Measurements from ENCODE around the gene XYLT1.

The XYLT1 gene

DNA sequence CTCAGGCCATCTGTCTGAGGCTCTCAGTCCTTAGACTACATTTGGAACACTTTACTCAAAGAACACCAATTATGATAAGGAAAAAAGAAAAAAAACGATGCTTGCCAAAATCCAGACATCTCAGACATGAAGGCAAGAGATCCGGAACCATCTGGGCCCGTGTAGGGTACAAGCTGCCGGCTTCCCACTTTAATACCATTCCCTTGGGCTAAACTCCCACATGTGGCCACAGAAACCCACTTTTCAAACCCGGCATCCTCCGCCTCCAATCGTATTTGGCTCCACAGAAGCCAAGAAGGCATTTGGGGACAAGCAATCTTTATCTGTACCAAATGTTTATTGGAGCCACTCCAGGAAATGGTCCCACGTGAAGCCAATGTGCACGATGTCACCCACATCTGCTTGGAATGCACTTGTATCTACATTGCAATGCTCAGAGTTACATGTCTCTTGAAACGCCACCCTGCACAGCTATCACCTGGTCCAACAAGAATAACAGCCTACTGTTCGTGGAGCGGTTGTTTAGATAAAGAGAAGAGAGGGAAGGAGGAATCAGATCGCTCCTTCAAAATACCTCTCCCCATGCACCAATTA, 33.5 kb downstream of the XYLT1 start:
- no peak overlapping the region for H3K4me3 ChIP-seq (ENCODE audit: low read depth, low read length)
- no peaks in the 10 kb centered on the region for H3K9me3 ChIP-seq (ENCODE audit: control insufficient read depth, insufficient read depth, low read length)
- no peak overlapping the region for H3K9ac ChIP-seq (ENCODE audit: low read depth, low read length)
- no peaks in the 10 kb centered on the region for H3K27me3 ChIP-seq (ENCODE audit: control insufficient read depth, insufficient read depth, low read length)
- H3K4me1 ChIP-seq (ENCODE audit: control insufficient read depth, insufficient read depth, low read length) = no peaks in the 10 kb centered on the region
- H3K36me3 ChIP-seq (ENCODE audit: control insufficient read depth, insufficient read depth, low read length) = no peaks in the 10 kb centered on the region

DNA sequence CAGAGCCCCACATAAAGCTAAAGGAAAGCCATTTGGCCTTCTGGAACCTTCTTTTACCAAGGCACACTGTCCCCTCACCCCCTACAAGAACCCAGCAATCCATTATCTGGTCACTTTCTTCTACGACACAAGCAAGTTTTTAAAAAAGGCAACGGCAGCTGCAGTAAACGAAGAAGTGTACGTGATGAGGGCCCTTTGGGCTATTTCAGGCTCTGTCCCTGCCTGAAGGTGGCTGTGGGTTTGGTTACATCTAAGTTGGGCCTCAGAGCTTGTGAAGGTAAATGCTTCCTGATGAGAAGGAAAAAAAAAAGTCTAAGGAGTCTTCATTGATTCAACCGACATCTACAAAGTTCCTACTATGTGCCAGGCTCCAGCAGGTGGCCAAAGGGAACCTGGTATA, 35.4 kb downstream of the XYLT1 start:
- Histone ChIP-seq H3K9me3 (ENCODE audit: control insufficient read depth, insufficient read depth, low read length) (no peaks in the 10 kb centered on the region), H3K9ac (ENCODE audit: low read depth, low read length) (no peak overlapping the region), H3K27me3 (ENCODE audit: control insufficient read depth, insufficient read depth, low read length) (no peaks in the 10 kb centered on the region), H3K4me3 (ENCODE audit: low read depth, low read length) (no peak overlapping the region), H3K36me3 (ENCODE audit: control insufficient read depth, insufficient read depth, low read length) (no peaks in the 10 kb centered on the region), H3K4me1 (ENCODE audit: control insufficient read depth, insufficient read depth, low read length) (no peaks in the 10 kb centered on the region)

DNA sequence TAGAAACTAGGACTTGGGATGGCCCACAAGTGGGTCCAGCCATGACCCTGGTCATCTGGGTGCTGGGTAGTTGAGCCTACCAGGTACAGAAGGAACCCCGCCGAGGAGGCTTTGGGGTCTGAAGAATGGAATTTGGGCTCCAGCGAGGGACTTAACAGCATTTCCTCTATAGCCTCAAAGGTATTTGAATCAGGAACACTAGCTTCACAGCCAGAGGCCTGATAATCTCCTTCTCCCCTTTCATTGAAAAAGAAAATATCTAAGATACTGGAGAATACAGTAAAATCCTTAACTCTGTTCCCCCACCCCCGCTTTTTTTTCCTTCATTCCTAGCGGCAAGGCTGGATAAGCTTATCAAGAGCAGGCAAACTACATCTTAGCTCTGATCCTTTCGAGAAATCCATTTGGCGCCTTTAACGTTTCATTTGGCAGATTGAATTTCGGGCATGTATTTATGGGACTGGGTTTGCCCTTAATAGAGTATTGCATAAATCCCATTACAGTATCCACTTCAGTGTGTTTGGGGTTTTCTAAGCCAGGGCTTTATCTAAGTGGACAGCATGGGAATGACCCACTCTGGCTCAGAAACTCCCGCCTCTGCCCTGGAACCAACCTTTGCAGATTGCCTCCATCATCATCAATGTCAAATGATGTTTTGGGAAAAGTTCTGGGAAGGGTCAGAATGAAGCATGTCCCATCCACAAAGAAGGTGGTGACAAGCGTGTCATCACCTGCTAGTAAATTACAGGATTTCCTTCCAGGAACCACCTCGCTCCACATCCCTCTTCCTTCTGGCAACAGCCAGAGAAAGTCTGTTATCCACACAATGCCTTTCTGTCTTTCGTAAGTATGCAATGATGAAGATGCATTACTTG, 36.9 kb downstream of the XYLT1 start:
- no peaks in the 10 kb centered on the region for H3K4me1 ChIP-seq (ENCODE audit: control insufficient read depth, insufficient read depth, low read length)
- H3K4me3 ChIP-seq (ENCODE audit: low read depth, low read length) = no peak overlapping the region
- H3K36me3 ChIP-seq (ENCODE audit: control insufficient read depth, insufficient read depth, low read length) = no peaks in the 10 kb centered on the region
- H3K9me3 ChIP-seq (ENCODE audit: control insufficient read depth, insufficient read depth, low read length) = no peaks in the 10 kb centered on the region
- no peaks in the 10 kb centered on the region for H3K27me3 ChIP-seq (ENCODE audit: control insufficient read depth, insufficient read depth, low read length)
- H3K9ac ChIP-seq (ENCODE audit: low read depth, low read length) = no peak overlapping the region

DNA sequence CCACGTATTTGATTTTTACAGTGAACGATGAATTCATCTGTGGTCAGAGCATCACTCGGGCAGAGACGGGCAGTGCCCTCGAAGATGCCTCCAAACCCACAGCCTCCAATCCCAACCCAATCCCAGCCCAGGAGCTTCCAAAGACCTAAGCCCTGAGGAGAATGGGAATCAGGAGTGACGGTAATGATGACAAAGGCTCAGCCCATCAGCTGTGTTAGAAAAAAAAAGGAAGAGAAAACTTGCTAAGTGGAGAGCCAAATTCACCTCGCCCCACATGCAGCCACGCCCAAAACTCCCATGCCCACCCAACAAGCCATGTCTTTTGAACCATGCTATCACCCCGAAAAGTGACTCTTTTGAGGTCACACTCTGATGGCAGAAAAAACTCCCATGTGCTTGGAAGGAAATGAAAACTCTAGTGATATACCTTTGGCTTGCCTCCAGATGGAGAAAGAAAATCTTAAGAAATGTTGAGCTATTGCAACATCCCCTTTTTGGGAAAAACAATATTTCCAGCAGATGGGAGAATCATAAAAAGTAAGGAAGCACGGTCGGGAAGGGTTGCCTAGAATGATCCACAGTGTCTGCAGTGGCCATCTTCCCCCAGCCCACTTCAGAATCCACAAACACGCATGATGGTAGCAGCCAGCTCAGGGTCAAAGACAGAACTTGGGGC, 37.7 kb downstream of the XYLT1 start:
- Histone ChIP-seq H3K27me3 (ENCODE audit: control insufficient read depth, insufficient read depth, low read length) (no peaks in the 10 kb centered on the region), H3K4me1 (ENCODE audit: control insufficient read depth, insufficient read depth, low read length) (no peaks in the 10 kb centered on the region), H3K9me3 (ENCODE audit: control insufficient read depth, insufficient read depth, low read length) (no peaks in the 10 kb centered on the region), H3K36me3 (ENCODE audit: control insufficient read depth, insufficient read depth, low read length) (no peaks in the 10 kb centered on the region), H3K9ac (ENCODE audit: low read depth, low read length) (no peak overlapping the region), H3K4me3 (ENCODE audit: low read depth, low read length) (no peak overlapping the region)

DNA sequence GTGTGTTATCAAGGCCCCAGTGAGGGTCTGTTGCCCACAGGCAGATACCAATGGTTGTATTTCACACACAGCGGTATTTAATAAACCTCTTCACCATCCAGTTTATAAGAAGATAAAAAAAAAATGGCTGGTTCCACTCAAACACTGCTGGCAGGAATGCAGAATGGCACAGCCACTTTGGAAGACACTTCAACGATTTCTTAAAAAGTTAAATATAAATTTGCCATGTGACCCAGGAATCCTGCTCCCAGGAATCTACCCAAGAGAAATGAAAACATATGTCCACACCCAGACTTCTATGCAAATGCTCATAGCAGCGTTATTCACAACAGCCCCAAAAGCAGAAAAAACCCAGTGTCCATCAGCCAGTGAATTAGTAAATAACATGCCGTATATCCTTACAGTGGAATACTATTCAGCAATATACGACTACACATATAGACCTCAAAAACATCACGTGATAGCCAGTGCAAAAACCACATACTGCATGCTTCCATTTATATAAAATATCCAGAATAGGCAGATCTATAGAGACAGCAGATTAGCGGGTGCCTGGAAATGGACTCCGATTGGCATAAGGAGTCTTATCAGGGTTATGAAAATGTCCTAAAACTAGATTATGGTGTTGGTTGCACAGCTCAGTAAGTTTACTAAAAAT, 38.7 kb downstream of the XYLT1 start:
- Histone ChIP-seq H3K9me3 (ENCODE audit: control insufficient read depth, insufficient read depth, low read length) (no peaks in the 10 kb centered on the region), H3K36me3 (ENCODE audit: control insufficient read depth, insufficient read depth, low read length) (no peaks in the 10 kb centered on the region), H3K4me3 (ENCODE audit: low read depth, low read length) (no peak overlapping the region), H3K4me1 (ENCODE audit: control insufficient read depth, insufficient read depth, low read length) (no peaks in the 10 kb centered on the region), H3K27me3 (ENCODE audit: control insufficient read depth, insufficient read depth, low read length) (no peaks in the 10 kb centered on the region), H3K9ac (ENCODE audit: low read depth, low read length) (no peak overlapping the region)

DNA sequence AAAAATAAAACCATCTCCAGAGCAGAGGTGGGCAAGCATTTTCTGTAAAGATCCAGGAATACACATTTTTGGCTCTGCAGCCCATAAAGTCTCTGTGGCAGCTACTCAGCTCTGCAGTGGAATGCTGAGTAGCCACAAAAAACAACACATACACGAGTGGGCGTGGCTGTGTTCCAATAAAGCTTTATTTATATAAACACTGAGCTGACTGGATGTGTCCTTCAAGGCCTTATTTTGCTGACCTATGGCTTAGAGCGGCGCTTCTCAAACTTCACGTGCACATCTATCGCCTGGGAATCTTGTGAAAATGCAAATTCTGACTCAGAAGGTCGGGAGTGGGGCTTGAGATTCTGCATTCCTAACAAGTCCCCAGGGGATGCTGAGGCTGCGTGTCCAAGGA, 39.7 kb downstream of the XYLT1 start:
- H3K27me3 ChIP-seq (ENCODE audit: control insufficient read depth, insufficient read depth, low read length) = no peaks in the 10 kb centered on the region
- H3K36me3 ChIP-seq (ENCODE audit: control insufficient read depth, insufficient read depth, low read length) = no peaks in the 10 kb centered on the region
- H3K4me3 ChIP-seq (ENCODE audit: low read depth, low read length) = no peak overlapping the region

DNA sequence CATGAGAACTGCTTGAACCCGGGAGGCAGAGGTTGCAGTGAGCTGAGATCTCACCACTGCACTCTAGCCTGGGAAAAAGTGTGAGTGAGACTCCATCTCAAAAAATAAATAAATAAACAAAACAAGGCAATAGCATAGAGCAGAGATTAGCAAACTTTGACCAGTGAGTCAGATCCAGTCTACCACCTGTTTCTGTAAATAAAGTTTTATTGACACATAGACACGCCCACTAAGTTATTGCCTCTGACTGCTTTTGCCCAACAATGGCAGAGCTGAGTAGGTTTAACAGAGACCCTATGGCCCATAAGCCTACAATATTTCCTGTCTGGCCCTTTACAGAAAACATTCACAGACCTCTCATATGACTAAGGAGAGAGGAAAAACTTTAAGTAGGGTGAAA, 44.3 kb downstream of the XYLT1 start:
- no peak overlapping the region for H3K4me3 ChIP-seq (ENCODE audit: low read depth, low read length)
- no peaks in the 10 kb centered on the region for H3K36me3 ChIP-seq (ENCODE audit: control insufficient read depth, insufficient read depth, low read length)
- no peak overlapping the region for H3K9ac ChIP-seq (ENCODE audit: low read depth, low read length)
- peaks cover 4% of the 10 kb centered on the region for H3K4me1 ChIP-seq (ENCODE audit: control insufficient read depth, insufficient read depth, low read length)
- H3K27me3 ChIP-seq (ENCODE audit: control insufficient read depth, insufficient read depth, low read length) = no peaks in the 10 kb centered on the region
- H3K9me3 ChIP-seq (ENCODE audit: control insufficient read depth, insufficient read depth, low read length) = no peaks in the 10 kb centered on the region

More for the DNA sequence above, 39.7 kb downstream of the XYLT1 start:
- no peak overlapping the region for H3K9ac ChIP-seq (ENCODE audit: low read depth, low read length)
- H3K4me1 ChIP-seq (ENCODE audit: control insufficient read depth, insufficient read depth, low read length) = no peaks in the 10 kb centered on the region
- H3K9me3 ChIP-seq (ENCODE audit: control insufficient read depth, insufficient read depth, low read length) = no peaks in the 10 kb centered on the region

DNA sequence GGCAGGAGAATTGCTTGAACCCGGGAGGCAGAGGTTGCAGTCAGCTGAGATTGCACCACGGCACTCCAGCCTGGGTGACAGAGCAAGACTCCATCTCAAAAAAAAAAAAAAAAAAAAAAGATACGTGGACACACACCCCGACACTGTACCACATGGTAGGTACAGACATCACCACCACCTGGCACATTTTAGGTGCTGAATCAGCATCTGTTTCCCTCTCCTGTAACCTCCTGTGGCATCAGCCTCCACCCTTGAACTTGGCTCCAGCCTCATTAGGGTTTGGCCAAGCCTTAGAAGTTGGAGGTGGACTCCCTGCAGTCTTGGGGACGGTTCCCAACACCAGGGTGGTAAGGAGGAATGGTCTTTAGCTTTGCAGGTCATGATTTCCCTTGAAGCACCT, 46.0 kb downstream of the XYLT1 start:
- Histone ChIP-seq H3K4me1 (ENCODE audit: control insufficient read depth, insufficient read depth, low read length) (peaks cover 4% of the 10 kb centered on the region), H3K4me3 (ENCODE audit: low read depth, low read length) (no peak overlapping the region), H3K9ac (ENCODE audit: low read depth, low read length) (no peak overlapping the region), H3K36me3 (ENCODE audit: control insufficient read depth, insufficient read depth, low read length) (peaks cover 3% of the 10 kb centered on the region), H3K27me3 (ENCODE audit: control insufficient read depth, insufficient read depth, low read length) (no peaks in the 10 kb centered on the region), H3K9me3 (ENCODE audit: control insufficient read depth, insufficient read depth, low read length) (no peaks in the 10 kb centered on the region)

DNA sequence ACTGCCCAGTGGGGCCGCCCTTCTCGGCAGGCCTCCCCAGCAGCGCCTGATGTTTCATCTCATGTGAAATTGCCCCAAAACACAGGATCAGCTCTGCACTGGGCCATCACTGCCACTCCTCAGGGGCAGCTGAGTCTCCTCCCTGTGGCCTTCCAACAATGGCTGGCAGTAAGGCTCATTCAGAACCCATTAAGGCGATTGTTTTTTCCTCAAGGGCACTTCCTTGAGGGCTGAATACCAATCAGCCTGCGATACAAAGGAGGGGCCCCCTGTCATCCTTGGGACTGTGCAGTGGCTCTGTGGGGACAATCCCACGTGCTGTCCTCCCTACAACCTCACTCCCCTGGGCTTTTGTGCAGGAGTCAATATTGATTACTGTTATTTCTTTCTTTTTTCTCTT, 47.5 kb downstream of the XYLT1 start:
- Histone ChIP-seq H3K27me3 (ENCODE audit: control insufficient read depth, insufficient read depth, low read length) (no peaks in the 10 kb centered on the region), H3K36me3 (ENCODE audit: control insufficient read depth, insufficient read depth, low read length) (peaks cover 3% of the 10 kb centered on the region), H3K4me1 (ENCODE audit: control insufficient read depth, insufficient read depth, low read length) (peaks cover 4% of the 10 kb centered on the region), H3K9ac (ENCODE audit: low read depth, low read length) (no peak overlapping the region), H3K4me3 (ENCODE audit: low read depth, low read length) (no peak overlapping the region), H3K9me3 (ENCODE audit: control insufficient read depth, insufficient read depth, low read length) (no peaks in the 10 kb centered on the region)

DNA sequence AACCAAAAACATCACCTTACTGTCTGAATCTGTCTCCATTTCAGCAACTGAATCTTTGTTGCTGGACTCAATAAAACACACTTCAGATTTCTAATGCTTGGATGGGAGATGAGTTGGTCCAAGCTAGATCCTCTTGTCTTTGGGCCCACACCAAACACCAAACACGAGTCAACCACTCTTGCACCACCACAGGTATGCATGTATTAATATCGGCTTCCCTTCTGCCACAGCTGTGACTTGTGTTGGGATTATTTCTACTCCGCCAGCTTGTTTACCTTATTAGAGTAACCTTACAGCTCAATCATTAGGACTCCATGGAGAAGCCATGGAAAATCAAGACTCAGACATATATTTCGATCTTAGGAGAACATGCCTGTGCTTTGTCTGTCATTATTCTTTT, 49.9 kb downstream of the XYLT1 start:
- no peak overlapping the region for H3K4me3 ChIP-seq (ENCODE audit: low read depth, low read length)
- peaks cover 3% of the 10 kb centered on the region for H3K36me3 ChIP-seq (ENCODE audit: control insufficient read depth, insufficient read depth, low read length)
- no peaks in the 10 kb centered on the region for H3K9me3 ChIP-seq (ENCODE audit: control insufficient read depth, insufficient read depth, low read length)
- H3K4me1 ChIP-seq (ENCODE audit: control insufficient read depth, insufficient read depth, low read length) = peaks cover 14% of the 10 kb centered on the region
- H3K27me3 ChIP-seq (ENCODE audit: control insufficient read depth, insufficient read depth, low read length) = no peaks in the 10 kb centered on the region
- no peak overlapping the region for H3K9ac ChIP-seq (ENCODE audit: low read depth, low read length)

DNA sequence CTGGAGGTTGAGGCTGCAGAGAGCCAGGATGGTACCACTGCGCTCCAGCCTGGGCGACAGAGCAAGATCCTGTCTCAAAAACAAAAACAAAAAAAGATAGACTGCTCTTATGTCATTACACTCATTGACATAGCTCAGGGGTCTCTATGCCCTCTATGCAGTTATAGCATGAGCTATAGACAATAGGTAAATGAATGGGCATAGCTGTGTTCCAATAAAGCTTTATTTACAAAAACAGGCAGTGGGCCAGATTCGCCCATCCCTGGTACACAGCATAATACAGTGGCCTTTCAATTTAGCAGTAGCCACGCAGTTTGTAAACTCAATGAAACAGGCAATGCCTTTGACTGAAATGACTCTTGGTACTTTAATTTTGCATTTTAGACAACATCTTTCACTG, 51.5 kb downstream of the XYLT1 start:
- no peak overlapping the region for H3K9ac ChIP-seq (ENCODE audit: low read depth, low read length)
- no peak overlapping the region for H3K4me3 ChIP-seq (ENCODE audit: low read depth, low read length)
- H3K27me3 ChIP-seq (ENCODE audit: control insufficient read depth, insufficient read depth, low read length) = no peaks in the 10 kb centered on the region
- peaks cover 14% of the 10 kb centered on the region for H3K4me1 ChIP-seq (ENCODE audit: control insufficient read depth, insufficient read depth, low read length)
- H3K36me3 ChIP-seq (ENCODE audit: control insufficient read depth, insufficient read depth, low read length) = peaks cover 3% of the 10 kb centered on the region
- H3K9me3 ChIP-seq (ENCODE audit: control insufficient read depth, insufficient read depth, low read length) = no peaks in the 10 kb centered on the region

Data from iPS-15b (cell line).